Nephron (organoid): ENCODE data around the gene COL13A1.
A peak's percentile ranks its signal among the peaks of the same experiment; 100 is the strongest.

Experiments
- H3K27ac Mint-ChIP-seq, 3 experiments: 2 replicates each; pipeline ENCODE4 v1.8.0; 2020; ENCODE audit warnings: mixed read lengths in 3 of 3, mild to moderate bottlenecking in 2 of 3, moderate library complexity in 1 of 3
- H3K27me3 Mint-ChIP-seq: 2 replicates; pipeline ENCODE4 v1.8.0; 2021; ENCODE audit warnings: low read depth, mild to moderate bottlenecking, moderate library complexity, mixed read lengths
- H3K36me3 Mint-ChIP-seq: 2 replicates; pipeline ENCODE4 v1.8.0; 2020; ENCODE audit warnings: low read depth, mixed read lengths
- H3K4me1 Mint-ChIP-seq: 2 replicates; pipeline ENCODE4 v1.8.0; 2020; ENCODE audit warnings: mixed read lengths
- H3K4me3 Mint-ChIP-seq, 3 experiments: 2 replicates each; pipeline ENCODE4 v1.8.0; 2020; ENCODE audit warnings: mild to moderate bottlenecking in 3 of 3, mixed read lengths in 3 of 3, moderate library complexity in 2 of 3
- H3K9me3 Mint-ChIP-seq: 2 replicates; pipeline ENCODE4 v1.8.0; 2020; ENCODE audit warnings: mixed read lengths
- CTCF ChIP-seq, 3 experiments: fragments of 200-600 bp; sonication (generic); IDR thresholded peaks; one replicate each; pipeline ENCODE4 v1.5.0; 2021; ENCODE audit warnings: antibody characterized with exemption in 3 of 3; ENCODE audit not compliant: unreplicated experiment in 3 of 3

COL13A1 gene

GRCh38 chr10:69781576-69781975 is 20.1 kb upstream of the COL13A1 start:
- Mint-ChIP-seq H3K4me3 (no peak overlapping the region), H3K9me3 (no peaks in the 10 kb centered on the region), H3K36me3 (no peaks in the 10 kb centered on the region), H3K4me1 (peaks cover 4% of the 10 kb centered on the region), H3K27me3 (peaks cover 15% of the 10 kb centered on the region), H3K27ac (no peak overlapping the region)
- no peak for TF ChIP-seq CTCF (IDR thresholded peaks at IDR 0.05; ENCODE audit: unreplicated experiment in 3 of 3)

- Mint-ChIP-seq H3K9me3 (no peaks in the 10 kb centered on the region), H3K27ac (no peak overlapping the region), H3K4me1 (no peaks in the 10 kb centered on the region), H3K36me3 (no peaks in the 10 kb centered on the region), H3K4me3 (no peak overlapping the region), H3K27me3 (peaks cover 17% of the 10 kb centered on the region)
- no peak for TF ChIP-seq CTCF (IDR thresholded peaks at IDR 0.05; ENCODE audit: unreplicated experiment in 3 of 3)
Measured at GRCh38 chr10:69783515-69783914, 18.2 kb upstream of the COL13A1 start.

- Mint-ChIP-seq H3K4me3 (no peak overlapping the region), H3K4me1 (peaks cover 11% of the 10 kb centered on the region), H3K27ac (no peak overlapping the region), H3K36me3 (peaks cover 2% of the 10 kb centered on the region), H3K27me3 (peaks cover 16% of the 10 kb centered on the region), H3K9me3 (no peaks in the 10 kb centered on the region)
- TF ChIP-seq CTCF (IDR thresholded peaks at IDR 0.05; ENCODE audit: unreplicated experiment in 3 of 3): peak in 1 of 3 experiments; percentile 25
Measured at GRCh38 chr10:69786791-69787190, 14.9 kb upstream of the COL13A1 start.

GRCh38 chr10:69787681-69788080 is 14.0 kb upstream of the COL13A1 start:
- H3K9me3 Mint-ChIP-seq: no peaks in the 10 kb centered on the region
- peaks cover 15% of the 10 kb centered on the region for H3K4me1 Mint-ChIP-seq
- peaks cover 20% of the 10 kb centered on the region for H3K27me3 Mint-ChIP-seq
- no peak overlapping the region for H3K27ac Mint-ChIP-seq
- no peak overlapping the region for H3K4me3 Mint-ChIP-seq
- peaks cover 4% of the 10 kb centered on the region for H3K36me3 Mint-ChIP-seq
- no peak for TF ChIP-seq CTCF (IDR thresholded peaks at IDR 0.05; ENCODE audit: unreplicated experiment in 3 of 3)

GRCh38 chr10:69789164-69789576 is 12.5 kb upstream of the COL13A1 start:
- Mint-ChIP-seq H3K27ac (peak overlapping the region; percentile 64 to 77 (median 75)), H3K4me3 (no peak overlapping the region), H3K4me1 (peaks cover 24% of the 10 kb centered on the region), H3K36me3 (peaks cover 4% of the 10 kb centered on the region), H3K9me3 (peaks cover 2% of the 10 kb centered on the region), H3K27me3 (peaks cover 29% of the 10 kb centered on the region)
- peak; percentile 66 to 76 (median 67) for TF ChIP-seq CTCF (IDR thresholded peaks at IDR 0.05; ENCODE audit: unreplicated experiment in 3 of 3)

- no peak for TF ChIP-seq CTCF (IDR thresholded peaks at IDR 0.05; ENCODE audit: unreplicated experiment in 3 of 3)
- Mint-ChIP-seq H3K4me3 (no peak overlapping the region), H3K9me3 (peaks cover 8% of the 10 kb centered on the region), H3K4me1 (peaks cover 24% of the 10 kb centered on the region), H3K36me3 (peaks cover 4% of the 10 kb centered on the region), H3K27me3 (peaks cover 32% of the 10 kb centered on the region), H3K27ac (no peak overlapping the region)
Measured at GRCh38 chr10:69791812-69792211, 9.9 kb upstream of the COL13A1 start.
